Keratinocyte (primary cell): ENCODE results near the gene PTGR3. TPM values are rescaled to one million over a fixed set of nuclear protein-coding genes. Genes with fewer than 3 reads are reported as not detected.

ENCODE experiments used
- DNase-seq: peaks from one replicate; pipeline ENCODE4 v3.0.0-alpha.2; 2011; ENCODE audit warnings: low read depth, missing footprints, low spot score
- FAIRE-seq: peaks from 2 replicates; lab custom pipeline; 2011; peaks lifted over from hg19 to GRCh38; lab: Jason Lieb, UNC
- H2AFZ ChIP-seq: 2 replicates; pipeline ENCODE4 v1.6.0; 2012; ENCODE audit warnings: low read length, control low read depth, inconsistent platforms; ENCODE audit not compliant: control insufficient read depth
- H3K27ac ChIP-seq: 2 replicates; pipeline ENCODE4 v1.5.1; 2011; ENCODE audit warnings: low read length; ENCODE audit not compliant: control insufficient read depth, insufficient read depth
- H3K27me3 ChIP-seq: 3 replicates; pipeline ENCODE4 v1.6.0; 2011; ENCODE audit warnings: low read length; ENCODE audit not compliant: control insufficient read depth, insufficient read depth; ENCODE audit errors: extremely low read depth
- H3K36me3 ChIP-seq, 2 experiments: 2 replicates in 1 of 2; 3 replicates in 1 of 2; pipeline ENCODE4 v1.5.1; 2011; ENCODE audit warnings: low read length in 2 of 2, mild to moderate bottlenecking in 1 of 2; ENCODE audit not compliant: control insufficient read depth in 2 of 2, insufficient read depth in 2 of 2; ENCODE audit errors: extremely low read depth in 1 of 2
- H3K4me1 ChIP-seq: 3 replicates; pipeline ENCODE4 v1.5.1; 2011; ENCODE audit warnings: low read length; ENCODE audit not compliant: control insufficient read depth, insufficient read depth; ENCODE audit errors: extremely low read depth
- H3K4me2 ChIP-seq: 3 replicates; pipeline ENCODE4 v1.6.0; 2011; ENCODE audit warnings: low read depth, low read length; ENCODE audit not compliant: control insufficient read depth, insufficient read depth; ENCODE audit errors: extremely low read depth
- H3K4me3 ChIP-seq, 3 experiments: fragments of 200-600 bp in 1 of 3; sonication (generic) in 1 of 3; 2 replicates in 2 of 3; 3 replicates in 1 of 3; pipeline ENCODE4 v1.5.1; 2011 to 2016; ENCODE audit warnings: low read length in 3 of 3, mild to moderate bottlenecking in 3 of 3, control low read depth in 2 of 3, inconsistent platforms in 1 of 3, low read depth in 1 of 3, mixed read lengths in 1 of 3, mixed run types in 1 of 3, moderate library complexity in 1 of 3; ENCODE audit not compliant: control insufficient read depth in 2 of 3, insufficient read depth in 2 of 3; ENCODE audit errors: extremely low read depth in 1 of 3
- H3K79me2 ChIP-seq: 2 replicates; pipeline ENCODE4 v1.6.0; 2012; ENCODE audit warnings: low read length; ENCODE audit not compliant: control insufficient read depth, insufficient read depth
- H3K9ac ChIP-seq: 3 replicates; pipeline ENCODE4 v1.6.0; 2011; ENCODE audit warnings: low read length; ENCODE audit not compliant: control insufficient read depth, insufficient read depth; ENCODE audit errors: extremely low read depth
- H3K9me1 ChIP-seq: 3 replicates; pipeline ENCODE4 v1.6.0; 2011; ENCODE audit warnings: low read length; ENCODE audit not compliant: control insufficient read depth, insufficient read depth; ENCODE audit errors: extremely low read depth
- H3K9me3 ChIP-seq: 2 replicates; pipeline ENCODE4 v1.5.1; 2012; ENCODE audit warnings: low read depth, low read length; ENCODE audit not compliant: control insufficient read depth
- H4K20me1 ChIP-seq: 3 replicates; pipeline ENCODE4 v1.6.0; 2011; ENCODE audit warnings: low read length; ENCODE audit not compliant: control insufficient read depth, insufficient read depth; ENCODE audit errors: extremely low read depth
- EZH2 ChIP-seq: IDR thresholded peaks from one replicate; pipeline ENCODE4 v1.6.1; 2012; ENCODE audit warnings: inconsistent platforms, mild to moderate bottlenecking, low read length, moderate library complexity
- dilution Hi-C: fragments of 300-500 bp; cut with MboI; formaldehyde crosslinking; loops from one replicate; pipeline ENCODE4 v1.7.0; 2020; ENCODE audit warnings: low sequenced_read_pairs; ENCODE audit not compliant: extremely low pct_ligation_motif_present
- polyA plus RNA-seq, 5 experiments: library from polyadenylated mRNA; depleted of rRNA in 3 of 5; stranded (reverse) in 3 of 5; stranded (forward) in 1 of 5; unstranded in 1 of 5; fragments of >200 nt; gene quantifications; 1 replicate in 1 of 5; 2 replicates in 3 of 5; 3 replicates in 1 of 5; pipeline versions ENCODE4 v1.2.1 to v1.2.3, GENCODE V29; 2011 to 2012; ENCODE audit warnings: missing spikeins in 2 of 5, low read depth in 1 of 5, low replicate concordance in 1 of 5
- TF ChIP-seq, protein P1 (sequence below), 3 experiments: IDR thresholded peaks in 1 of 3; conservative IDR thresholded peaks in 1 of 3; optimal IDR thresholded peaks in 1 of 3; 2 replicates in 2 of 3; 3 replicates in 1 of 3; pipeline versions ENCODE3 to v1.5.1; 2011; ENCODE audit warnings: low read length in 3 of 3, mild to moderate bottlenecking in 3 of 3, moderate library complexity in 2 of 3, control low read depth in 1 of 3, inconsistent platforms in 1 of 3; ENCODE audit not compliant: insufficient read depth in 2 of 3; ENCODE audit errors: extremely low read depth in 1 of 3

The PTGR3 gene
- polyA plus RNA-seq, 1 donor (not counting 4 experiments of a cell fraction or from before 2014, with no cell fraction given): 25.2 TPM

DNA sequence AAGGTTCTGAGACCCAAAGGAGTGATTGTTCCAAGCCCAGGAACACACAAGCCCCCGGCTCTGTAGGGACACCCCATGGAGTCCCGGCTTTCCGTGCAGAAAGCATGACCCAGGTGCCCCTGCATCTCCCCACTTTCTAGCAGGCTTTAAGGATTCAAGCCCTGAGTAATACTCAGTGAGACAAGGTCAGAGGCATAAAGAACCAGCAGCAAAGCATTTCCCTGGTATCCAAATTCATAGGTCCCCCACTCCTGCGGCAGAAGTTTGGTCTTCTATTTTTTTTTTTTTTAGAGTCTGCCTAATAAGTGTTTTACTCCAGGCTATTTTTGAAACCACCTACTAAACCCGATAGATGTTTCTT lies 18.0 kb upstream of the PTGR3 start:
- Histone ChIP-seq H3K4me3 (no peak overlapping the region), H3K9me1 (no peaks in the 10 kb centered on the region), H4K20me1 (no peaks in the 10 kb centered on the region), H3K9me3 (no peaks in the 10 kb centered on the region), H2AFZ (no peak overlapping the region), H3K4me2 (no peak overlapping the region), H3K27ac (no peak overlapping the region), H3K36me3 (no peaks in the 10 kb centered on the region), H3K9ac (no peak overlapping the region), H3K4me1 (peaks cover 2% of the 10 kb centered on the region), H3K27me3 (no peaks in the 10 kb centered on the region), H3K79me2 (peaks cover 10% of the 10 kb centered on the region)
- FAIRE-seq: no peak
- no peak for DNase-seq
- TF ChIP-seq, protein P1, sequence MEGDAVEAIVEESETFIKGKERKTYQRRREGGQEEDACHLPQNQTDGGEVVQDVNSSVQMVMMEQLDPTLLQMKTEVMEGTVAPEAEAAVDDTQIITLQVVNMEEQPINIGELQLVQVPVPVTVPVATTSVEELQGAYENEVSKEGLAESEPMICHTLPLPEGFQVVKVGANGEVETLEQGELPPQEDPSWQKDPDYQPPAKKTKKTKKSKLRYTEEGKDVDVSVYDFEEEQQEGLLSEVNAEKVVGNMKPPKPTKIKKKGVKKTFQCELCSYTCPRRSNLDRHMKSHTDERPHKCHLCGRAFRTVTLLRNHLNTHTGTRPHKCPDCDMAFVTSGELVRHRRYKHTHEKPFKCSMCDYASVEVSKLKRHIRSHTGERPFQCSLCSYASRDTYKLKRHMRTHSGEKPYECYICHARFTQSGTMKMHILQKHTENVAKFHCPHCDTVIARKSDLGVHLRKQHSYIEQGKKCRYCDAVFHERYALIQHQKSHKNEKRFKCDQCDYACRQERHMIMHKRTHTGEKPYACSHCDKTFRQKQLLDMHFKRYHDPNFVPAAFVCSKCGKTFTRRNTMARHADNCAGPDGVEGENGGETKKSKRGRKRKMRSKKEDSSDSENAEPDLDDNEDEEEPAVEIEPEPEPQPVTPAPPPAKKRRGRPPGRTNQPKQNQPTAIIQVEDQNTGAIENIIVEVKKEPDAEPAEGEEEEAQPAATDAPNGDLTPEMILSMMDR (optimal IDR thresholded peaks at IDR 0.05 in 1 of 3, IDR thresholded peaks at IDR 0.05 in 1 of 3, conservative IDR thresholded peaks at IDR 0.05 in 1 of 3; ENCODE audit: extremely low read depth in 1 of 3, insufficient read depth in 2 of 3, low read length in 3 of 3): no peak
- no peak for TF ChIP-seq EZH2
- dilution Hi-C loops: no loop called here

DNA sequence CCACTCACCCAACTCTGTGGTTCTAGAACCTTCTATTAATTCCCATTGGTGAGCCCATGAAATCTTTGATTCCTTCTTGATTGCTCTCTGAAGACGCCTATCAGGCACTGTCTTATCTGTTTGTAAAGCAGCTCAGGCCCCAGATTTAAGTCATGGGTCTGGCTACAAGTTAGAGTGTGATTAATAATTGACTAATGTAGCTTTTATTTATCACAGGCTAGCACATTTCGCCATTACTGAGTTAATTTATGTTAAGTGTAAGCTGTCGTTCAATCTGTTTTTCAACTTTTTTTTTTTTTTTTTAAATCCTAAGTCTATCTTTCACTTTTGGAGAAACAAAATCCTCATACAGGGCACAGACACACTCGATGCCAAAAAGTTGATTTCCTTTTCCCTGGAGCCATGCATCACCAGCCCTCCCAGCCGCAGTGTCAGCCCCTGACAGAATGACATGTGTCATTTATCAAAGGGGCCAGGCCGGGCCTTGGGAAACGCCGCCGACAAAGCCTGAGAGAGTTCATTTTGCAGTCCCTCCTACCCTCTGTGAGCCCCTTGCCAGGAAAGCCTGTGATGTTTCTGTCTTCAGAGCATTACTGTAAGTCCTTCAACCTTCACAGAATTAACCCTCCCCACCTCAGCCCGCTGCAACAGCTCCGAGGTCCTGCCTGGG lies 17.5 kb upstream of the PTGR3 start:
- no peaks in the 10 kb centered on the region for H4K20me1 ChIP-seq
- no peak for TF ChIP-seq EZH2
- TF ChIP-seq, protein P1 (optimal IDR thresholded peaks at IDR 0.05 in 1 of 3, IDR thresholded peaks at IDR 0.05 in 1 of 3, conservative IDR thresholded peaks at IDR 0.05 in 1 of 3; ENCODE audit: extremely low read depth in 1 of 3, insufficient read depth in 2 of 3, low read length in 3 of 3): no peak
- no peak overlapping the region for H2AFZ ChIP-seq
- H3K27me3 ChIP-seq: no peaks in the 10 kb centered on the region
- dilution Hi-C loops: no loop called here
- no peaks in the 10 kb centered on the region for H3K9me3 ChIP-seq
- H3K4me2 ChIP-seq: no peak overlapping the region
- DNase-seq: no peak
- no peak overlapping the region for H3K27ac ChIP-seq
- H3K79me2 ChIP-seq: peaks cover 10% of the 10 kb centered on the region
- no peaks in the 10 kb centered on the region for H3K9me1 ChIP-seq
- no peak for FAIRE-seq
- no peaks in the 10 kb centered on the region for H3K36me3 ChIP-seq
- no peak overlapping the region for H3K4me3 ChIP-seq
- no peak overlapping the region for H3K9ac ChIP-seq
- peaks cover 5% of the 10 kb centered on the region for H3K4me1 ChIP-seq
